OCI-LY3 (cell line): ENCODE measurements around the gene MYCBP.

ENCODE experiments used
- H2AFZ ChIP-seq: fragments of 200-600, 300-600 bp; shearing (Covaris generic); 2 replicates; pipeline ENCODE4 v1.6.0; 2014; ENCODE audit warnings: antibody characterized with exemption, low read depth, low read length
- H3K27ac ChIP-seq: fragments of 200-600, 300-600 bp; sonication (generic); 2 replicates; pipeline ENCODE4 v1.5.1; 2014; ENCODE audit warnings: mild to moderate bottlenecking, low read length, moderate library complexity, mixed read lengths
- H3K27me3 ChIP-seq: fragments of 200-600, 300-600 bp; sonication (generic); 2 replicates; pipeline ENCODE4 v1.6.1; 2014; ENCODE audit warnings: low read depth, low read length, mixed read lengths
- H3K36me3 ChIP-seq: fragments of 200-600, 300-600 bp; sonication (generic); replicated peaks from 2 replicates; pipeline ENCODE3; 2014; ENCODE audit warnings: low read depth, low read length, mixed read lengths
- H3K4me1 ChIP-seq: fragments of 300-600, 200-600 bp; sonication (generic); 2 replicates; pipeline ENCODE4 v1.6.1; 2014; ENCODE audit warnings: low read length, mixed read lengths
- H3K4me2 ChIP-seq: fragments of 200-600, 300-600 bp; sonication (generic); 2 replicates; pipeline ENCODE4 v1.6.1; 2014; ENCODE audit warnings: low read length, mixed read lengths
- H3K4me3 ChIP-seq: fragments of 300-600, 200-600 bp; sonication (generic); 2 replicates; pipeline ENCODE4 v1.5.1; 2014; ENCODE audit warnings: antibody characterized with exemption, mild to moderate bottlenecking, low read length, moderate library complexity
- H3K79me2 ChIP-seq: fragments of 300-600, 200-600 bp; shearing (Covaris generic); 2 replicates; pipeline ENCODE4 v1.6.1; 2014; ENCODE audit warnings: mild to moderate bottlenecking, low read length, mixed read lengths
- H3K9ac ChIP-seq: fragments of 300-600, 200-600 bp; shearing (Covaris generic); 2 replicates; pipeline ENCODE4 v1.6.0; 2014; ENCODE audit warnings: mild to moderate bottlenecking, low read length, moderate library complexity
- H3K9me3 ChIP-seq: fragments of 200-600, 300-600 bp; shearing (Covaris generic); 2 replicates; pipeline ENCODE4 v1.6.1; 2014; ENCODE audit warnings: low read length, mixed read lengths; ENCODE audit not compliant: insufficient read depth
- H4K20me1 ChIP-seq: fragments of 200-600, 300-600 bp; sonication (generic); 2 replicates; pipeline ENCODE4 v1.6.1; 2016; ENCODE audit warnings: low read length, mixed read lengths; ENCODE audit not compliant: insufficient read depth
- CTCF ChIP-seq: fragments of 200-600, 300-600 bp; sonication (generic); IDR thresholded peaks from 2 replicates; pipeline ENCODE4 v1.5.1; 2014; ENCODE audit warnings: antibody characterized with exemption, low read length, low read depth
- EZH2phosphoT487 ChIP-seq: fragments of 200-600 bp; shearing (Covaris generic); IDR thresholded peaks from 2 replicates; pipeline ENCODE4 v1.6.1; 2018; ENCODE audit warnings: antibody characterized with exemption, mixed run types, low read depth

Gene MYCBP

GRCh38 chr1:38891753-38892152 lies 18.6 kb upstream of the MYCBP start:
- Histone ChIP-seq H3K36me3 (no peaks in the 10 kb centered on the region), H3K79me2 (no peaks in the 10 kb centered on the region), H3K27ac (no peak overlapping the region), H3K27me3 (no peaks in the 10 kb centered on the region), H3K4me1 (peaks cover 12% of the 10 kb centered on the region), H3K4me2 (no peak overlapping the region), H2AFZ (no peak overlapping the region), H3K9me3 (no peaks in the 10 kb centered on the region), H3K4me3 (no peak overlapping the region), H4K20me1 (no peaks in the 10 kb centered on the region), H3K9ac (no peak overlapping the region)
- TF ChIP-seq CTCF (no peak), EZH2phosphoT487 (no peak)

- H4K20me1 ChIP-seq, result no peaks in the 10 kb centered on the region
- H2AFZ ChIP-seq, result no peak overlapping the region
- peaks cover 12% of the 10 kb centered on the region for H3K4me1 ChIP-seq
- H3K36me3 ChIP-seq, result no peaks in the 10 kb centered on the region
- no peaks in the 10 kb centered on the region for H3K79me2 ChIP-seq
- TF ChIP-seq EZH2phosphoT487 (no peak), CTCF (no peak)
- H3K9me3 ChIP-seq, result no peaks in the 10 kb centered on the region
- no peak overlapping the region for H3K27ac ChIP-seq
- H3K27me3 ChIP-seq, result no peaks in the 10 kb centered on the region
- no peak overlapping the region for H3K4me2 ChIP-seq
- no peak overlapping the region for H3K9ac ChIP-seq
- H3K4me3 ChIP-seq, result no peak overlapping the region
These were observed 16.4 kb upstream of the MYCBP start for GRCh38 chr1:38889589-38889988.

GRCh38 chr1:38888423-38889333 lies 15.5 kb upstream of the MYCBP start:
- Histone ChIP-seq H3K4me2 (no peak overlapping the region), H3K27ac (no peak overlapping the region), H3K36me3 (no peaks in the 10 kb centered on the region), H3K9ac (no peak overlapping the region), H2AFZ (no peak overlapping the region), H3K4me1 (peaks cover 12% of the 10 kb centered on the region), H3K79me2 (no peaks in the 10 kb centered on the region), H3K4me3 (no peak overlapping the region), H4K20me1 (no peaks in the 10 kb centered on the region), H3K27me3 (no peaks in the 10 kb centered on the region), H3K9me3 (no peaks in the 10 kb centered on the region)
- TF ChIP-seq EZH2phosphoT487, result no peak
- TF ChIP-seq CTCF, result no peak

- peaks cover 5% of the 10 kb centered on the region for H3K4me1 ChIP-seq
- no peaks in the 10 kb centered on the region for H3K79me2 ChIP-seq
- TF ChIP-seq CTCF, result no peak
- TF ChIP-seq EZH2phosphoT487, result no peak
- H3K4me2 ChIP-seq, result no peak overlapping the region
- no peak overlapping the region for H2AFZ ChIP-seq
- H3K36me3 ChIP-seq, result no peaks in the 10 kb centered on the region
- H4K20me1 ChIP-seq, result no peaks in the 10 kb centered on the region
- no peak overlapping the region for H3K9ac ChIP-seq
- H3K9me3 ChIP-seq, result no peaks in the 10 kb centered on the region
- no peak overlapping the region for H3K4me3 ChIP-seq
- H3K27ac ChIP-seq, result no peak overlapping the region
- no peaks in the 10 kb centered on the region for H3K27me3 ChIP-seq
These were observed 11.9 kb upstream of the MYCBP start for GRCh38 chr1:38885092-38885491.
